Caco-2 (cell line): ENCODE measurements around the gene GPX5. TPM values are rescaled to one million over a fixed set of nuclear protein-coding genes. Genes with fewer than 3 reads are reported as not detected.
"Not testable (repeated sequence)": the region's sequence is repeated elsewhere in the genome, so short reads cannot be mapped to it uniquely, and the experiment has no call there.

Experiments used
- BruUV-seq: library from RNA; stranded (reverse); fragments of 400-500 nt; replicated peaks from 2 replicates; lab custom pipeline; 2021; lab: Mats Ljungman, UMichigan
- CTCF ChIA-PET: fragments of 300-600 bp; sonication (Branson Sonifier 250); formaldehyde crosslinking; loops from one replicate; lab custom pipeline; 2022; ENCODE audit warnings: antibody characterized with exemption; lab: Charles Lee
- POLR2A ChIA-PET: fragments of 300-600 bp; sonication (Branson Sonifier 250); formaldehyde crosslinking; loops from one replicate; lab custom pipeline; 2022; ENCODE audit warnings: antibody characterized with exemption; lab: Charles Lee
- DNase-seq, 2 experiments: peaks; one replicate each; pipeline versions ENCODE4 v3.0.0 to v3.0.0-alpha.2; 2020 to 2022
- H3K27me3 ChIP-seq: replicated peaks from 2 replicates; pipeline ENCODE4 v1.6.0; 2011; ENCODE audit warnings: low read length; ENCODE audit not compliant: control insufficient read depth, insufficient read depth
- H3K36me3 ChIP-seq: 2 replicates; pipeline ENCODE4 v1.5.1; 2011; ENCODE audit warnings: low read length; ENCODE audit not compliant: control insufficient read depth, insufficient read depth
- H3K4me1 ChIP-seq: fragments of 250-450 bp; sonication (Bioruptor Pico); 2 replicates; pipeline ENCODE4 v1.5.1; 2020; ENCODE audit warnings: mild to moderate bottlenecking
- H3K4me3 ChIP-seq: 2 replicates; pipeline ENCODE4 v1.5.1; 2011; ENCODE audit warnings: low read depth, mild to moderate bottlenecking, control low read depth, low read length
- H3K9me3 ChIP-seq: fragments of 250-450 bp; sonication (Bioruptor Pico); 2 replicates; pipeline ENCODE4 v1.5.1; 2020; ENCODE audit warnings: mild to moderate bottlenecking, moderate library complexity
- H3K27ac Mint-ChIP-seq: one replicate; pipeline ENCODE4 v1.8.0; 2022; ENCODE audit warnings: mixed read lengths; ENCODE audit not compliant: unreplicated experiment
- H3K27me3 Mint-ChIP-seq: one replicate; pipeline ENCODE4 v1.8.0; 2022; ENCODE audit warnings: mixed read lengths; ENCODE audit not compliant: insufficient read depth, unreplicated experiment
- H3K36me3 Mint-ChIP-seq: one replicate; pipeline ENCODE4 v1.8.0; 2022; ENCODE audit warnings: mild to moderate bottlenecking, mixed read lengths; ENCODE audit not compliant: insufficient read depth, unreplicated experiment
- H3K4me1 Mint-ChIP-seq: one replicate; pipeline ENCODE4 v1.8.0; 2022; ENCODE audit warnings: low read depth, mixed read lengths; ENCODE audit not compliant: unreplicated experiment
- H3K4me3 Mint-ChIP-seq: one replicate; pipeline ENCODE4 v1.8.0; 2022; ENCODE audit warnings: mild to moderate bottlenecking, moderate library complexity, mixed read lengths; ENCODE audit not compliant: unreplicated experiment
- H3K9me3 Mint-ChIP-seq: one replicate; pipeline ENCODE4 v1.8.0; 2022; ENCODE audit warnings: mixed read lengths; ENCODE audit not compliant: unreplicated experiment
- CTCF ChIP-seq, 2 experiments: fragments of 200-600 bp in 1 of 2; IDR thresholded peaks; 1 replicate in 1 of 2; 2 replicates in 1 of 2; pipeline versions ENCODE4 v1.5.1 to v1.8.0; 2011 to 2022; ENCODE audit warnings: antibody characterized with exemption in 1 of 2, control low read depth in 1 of 2, inconsistent platforms in 1 of 2, low read depth in 1 of 2, low read length in 1 of 2, mild to moderate bottlenecking in 1 of 2, moderate library complexity in 1 of 2; ENCODE audit not compliant: insufficient read depth in 1 of 2, severe bottlenecking in 1 of 2, unreplicated experiment in 1 of 2
- intact Hi-C: fragments of 100-400 bp; cut with micrococcal nuclease; formaldehyde crosslinking; loops from one replicate; pipeline ENCODE4 v1.10.0; 2022; ENCODE audit not compliant: unreplicated experiment
- total RNA-seq: library from RNA; stranded (reverse); gene quantifications from 2 replicates; pipeline ENCODE4 v1.2.3, GENCODE V29; 2022

Gene GPX5
- total RNA-seq, 1 experiment from 2014 or later: not detected

GRCh38 chr6:28543651-28544610, 18.2 kb downstream of the GPX5 start:
- H3K36me3 ChIP-seq: no peaks in the 10 kb centered on the region
- H3K4me3 Mint-ChIP-seq: no peak overlapping the region
- H3K36me3 Mint-ChIP-seq: peaks cover 9% of the 10 kb centered on the region
- no peak overlapping the region for H3K4me3 ChIP-seq
- H3K27ac Mint-ChIP-seq: no peak overlapping the region
- BruUV-seq: no TSS peak
- H3K27me3 Mint-ChIP-seq: peaks cover 4% of the 10 kb centered on the region
- H3K9me3 ChIP-seq: no peaks in the 10 kb centered on the region
- no peak for DNase-seq
- no peak for TF ChIP-seq CTCF (IDR thresholded peaks at IDR 0.05; ENCODE audit: insufficient read depth in 1 of 2, low read depth in 1 of 2, low read length in 1 of 2, severe bottlenecking in 1 of 2, unreplicated experiment in 1 of 2)
- no peaks in the 10 kb centered on the region for H3K9me3 Mint-ChIP-seq
- no peaks in the 10 kb centered on the region for H3K4me1 ChIP-seq
- peaks cover 8% of the 10 kb centered on the region for H3K4me1 Mint-ChIP-seq
- POLR2A ChIA-PET: no interaction called here
- intact Hi-C loops: no loop called here
- no peaks in the 10 kb centered on the region; the same call in 1 of the 2 replicates for H3K27me3 ChIP-seq
- CTCF ChIA-PET: interaction anchor here (1.8 kb wide), 1 partner anchor 48 kb away, joined by 6 read pairs; no protein-coding TSS in a partner anchor

- TF ChIP-seq CTCF (IDR thresholded peaks at IDR 0.05; ENCODE audit: insufficient read depth in 1 of 2, low read depth in 1 of 2, low read length in 1 of 2, severe bottlenecking in 1 of 2, unreplicated experiment in 1 of 2): no peak
- ChIA-PET POLR2A (no interaction called here), CTCF (no interaction called here)
- H3K36me3 Mint-ChIP-seq: peaks cover 9% of the 10 kb centered on the region
- peaks cover 8% of the 10 kb centered on the region for H3K4me1 Mint-ChIP-seq
- DNase-seq: no peak
- Histone ChIP-seq H3K36me3 (no peaks in the 10 kb centered on the region), H3K4me1 (no peaks in the 10 kb centered on the region), H3K4me3 (no peak overlapping the region), H3K27me3 (no peaks in the 10 kb centered on the region), H3K9me3 (no peaks in the 10 kb centered on the region)
- H3K4me3 Mint-ChIP-seq: no peak overlapping the region
- peaks cover 4% of the 10 kb centered on the region for H3K27me3 Mint-ChIP-seq
- no peaks in the 10 kb centered on the region for H3K9me3 Mint-ChIP-seq
- BruUV-seq: no TSS peak
- H3K27ac Mint-ChIP-seq: no peak overlapping the region
- intact Hi-C loops: no loop called here
Observed at GRCh38 chr6:28545955-28546354, 20.3 kb downstream of the GPX5 start.

- H3K4me1 ChIP-seq, DNase-seq, POLR2A ChIA-PET, H3K4me3 ChIP-seq, intact Hi-C loops, H3K4me1 Mint-ChIP-seq, H3K27me3 Mint-ChIP-seq, H3K27me3 ChIP-seq, CTCF ChIA-PET, H3K9me3 Mint-ChIP-seq, H3K36me3 ChIP-seq, H3K36me3 Mint-ChIP-seq, H3K9me3 ChIP-seq, H3K27ac Mint-ChIP-seq, BruUV-seq, H3K4me3 Mint-ChIP-seq: not testable (repeated sequence)
Observed at GRCh38 chr6:28547003-28547402, 21.3 kb downstream of the GPX5 start.
